ENCODE results near the gene ZCCHC3. TPM values are rescaled to one million over a fixed set of nuclear protein-coding genes. Genes with fewer than 3 reads are reported as not detected.
"Not testable (repeated sequence)": the region's sequence is repeated elsewhere in the genome, so short reads cannot be mapped to it uniquely, and the experiment has no call there.

Gene ZCCHC3
- total RNA-seq, 1 experiment from 2014 or later: 43.6 TPM

- TF ChIP-seq OVOL2 (CRISPR knock-in tag; IDR thresholded peaks at IDR 0.05; ENCODE audit: borderline replicate concordance) (no peak), FOXK1 (CRISPR knock-in tag; IDR thresholded peaks at IDR 0.05) (no peak), ATF6 (CRISPR knock-in tag; IDR thresholded peaks at IDR 0.05) (no peak), E2F5 (CRISPR knock-in tag; IDR thresholded peaks at IDR 0.05) (no peak), TEAD1 (CRISPR knock-in tag; IDR thresholded peaks at IDR 0.05) (no peak), ZBTB43 (CRISPR knock-in tag; IDR thresholded peaks at IDR 0.05) (no peak)
- H3K4me1 Mint-ChIP-seq: peaks cover 7% of the 10 kb centered on the region
- no peaks in the 10 kb centered on the region for H3K36me3 Mint-ChIP-seq
- H3K27me3 Mint-ChIP-seq (ENCODE audit: low read depth): peaks cover 98% of the 10 kb centered on the region
- ChIA-PET POLR2A (no interaction called here), CTCF (no interaction called here)
- no peaks in the 10 kb centered on the region for H3K9me3 Mint-ChIP-seq
- no peak overlapping the region for H3K27ac Mint-ChIP-seq
- no peak overlapping the region for H3K4me3 Mint-ChIP-seq
- DNase-seq (ENCODE audit: low spot score) (no peak), ATAC-seq (no peak)
Observed at GRCh38 chr20:252801-253200, 44.6 kb upstream of the ZCCHC3 start.

- H3K4me1 Mint-ChIP-seq; POLR2A ChIA-PET; H3K4me3 Mint-ChIP-seq; H3K9me3 Mint-ChIP-seq; ATAC-seq; DNase-seq (ENCODE audit: low spot score); H3K36me3 Mint-ChIP-seq; H3K27ac Mint-ChIP-seq: not testable (repeated sequence)
- CTCF ChIA-PET: interaction anchor here (0.6 kb wide), 1 partner anchor 128 kb away, joined by 3 read pairs; no protein-coding TSS in a partner anchor
- peaks cover 98% of the 10 kb centered on the region for H3K27me3 Mint-ChIP-seq (ENCODE audit: low read depth)
Observed at GRCh38 chr20:253447-253846, 43.9 kb upstream of the ZCCHC3 start.

GRCh38 chr20:257419-257818, 40.0 kb upstream of the ZCCHC3 start, which contains the start of gene DEFB132:
TSS of gene DEFB132 (plus strand) at chr20:257724. CDS start at chr20:257779, 55 bp downstream.
- CTCF ChIA-PET: interaction anchor here (2.0 to 2.7 kb wide), 3 partner anchors 9 to 73 kb away, joined by 5 to 12 read pairs (median 9); no protein-coding TSS in a partner anchor
- DNase-seq (ENCODE audit: low spot score) (no peak), ATAC-seq (no peak)
- H3K9me3 Mint-ChIP-seq: no peaks in the 10 kb centered on the region
- H3K27ac Mint-ChIP-seq: no peak within 1 kb of the TSS
- peaks cover 98% of the 10 kb centered on the region for H3K27me3 Mint-ChIP-seq (ENCODE audit: low read depth)
- H3K4me3 Mint-ChIP-seq: no peak within 1 kb of the TSS
- POLR2A ChIA-PET: no interaction called here
- H3K4me1 Mint-ChIP-seq: no peaks in the 10 kb centered on the region
- H3K36me3 Mint-ChIP-seq: no peaks in the 10 kb centered on the region
- TF ChIP-seq HMGA2 (CRISPR knock-in tag; IDR thresholded peaks at IDR 0.05): no peak
- TF ChIP-seq MAX (CRISPR knock-in tag; IDR thresholded peaks at IDR 0.05): no peak
- no peak for TF ChIP-seq ZSCAN18 (CRISPR knock-in tag; IDR thresholded peaks at IDR 0.05)
- no peak for TF ChIP-seq PREB (CRISPR knock-in tag; IDR thresholded peaks at IDR 0.05; ENCODE audit: borderline replicate concordance)
- no peak for TF ChIP-seq E2F4 (CRISPR knock-in tag; IDR thresholded peaks at IDR 0.05; ENCODE audit: borderline replicate concordance, low read depth)
- TF ChIP-seq ESRRA (CRISPR knock-in tag; IDR thresholded peaks at IDR 0.05; ENCODE audit: borderline replicate concordance): no peak
- TF ChIP-seq ELF4 (CRISPR knock-in tag; IDR thresholded peaks at IDR 0.05; ENCODE audit: low read depth): no peak
- no peak for TF ChIP-seq ATF3 (CRISPR knock-in tag; conservative IDR thresholded peaks at IDR 0.05)
- no peak for TF ChIP-seq PRDM15 (CRISPR knock-in tag; IDR thresholded peaks at IDR 0.05)

Measured in WTC11 (cell line).